Endothelial cell of umbilical vein (primary cell): ENCODE data around the gene TAT.

ENCODE experiments used
- EZH2 ChIP-seq: IDR thresholded peaks from 2 replicates; pipeline ENCODE4 v1.6.1; 2012; ENCODE audit warnings: borderline replicate concordance, low read depth, mild to moderate bottlenecking, moderate library complexity, low read length, inconsistent platforms; ENCODE audit not compliant: severe bottlenecking
- JUN ChIP-seq: IDR thresholded peaks from 2 replicates; pipeline ENCODE4 v1.6.1; 2011; ENCODE audit warnings: borderline replicate concordance, low read depth; ENCODE audit not compliant: insufficient read length, insufficient read depth
- MYC ChIP-seq: IDR thresholded peaks from one replicate; pipeline ENCODE4 v1.6.1; 2011; ENCODE audit warnings: mild to moderate bottlenecking, low read depth, low read length
- POLR2A ChIP-seq: IDR thresholded peaks from 2 replicates; pipeline ENCODE4 v1.6.1; 2012; ENCODE audit warnings: low read depth, mild to moderate bottlenecking, control low read depth, low read length
- POLR2AphosphoS5 ChIP-seq: IDR thresholded peaks from 2 replicates; pipeline ENCODE4 v1.6.1; 2012; ENCODE audit warnings: low read depth, mild to moderate bottlenecking, control low read depth, low read length, moderate library complexity; ENCODE audit not compliant: insufficient read depth
- TF ChIP-seq, protein P1 (sequence below), 2 donors: IDR thresholded peaks; 1 replicate in 1 of 2; 2 replicates in 1 of 2; pipeline ENCODE4 v1.5.1; 2011; ENCODE audit warnings: low read length in 2 of 2, mild to moderate bottlenecking in 2 of 2, moderate library complexity in 2 of 2, control low read depth in 1 of 2, inconsistent platforms in 1 of 2, low read depth in 1 of 2; ENCODE audit not compliant: insufficient read depth in 1 of 2; ENCODE audit errors: extremely low read depth in 1 of 2

DNA sequence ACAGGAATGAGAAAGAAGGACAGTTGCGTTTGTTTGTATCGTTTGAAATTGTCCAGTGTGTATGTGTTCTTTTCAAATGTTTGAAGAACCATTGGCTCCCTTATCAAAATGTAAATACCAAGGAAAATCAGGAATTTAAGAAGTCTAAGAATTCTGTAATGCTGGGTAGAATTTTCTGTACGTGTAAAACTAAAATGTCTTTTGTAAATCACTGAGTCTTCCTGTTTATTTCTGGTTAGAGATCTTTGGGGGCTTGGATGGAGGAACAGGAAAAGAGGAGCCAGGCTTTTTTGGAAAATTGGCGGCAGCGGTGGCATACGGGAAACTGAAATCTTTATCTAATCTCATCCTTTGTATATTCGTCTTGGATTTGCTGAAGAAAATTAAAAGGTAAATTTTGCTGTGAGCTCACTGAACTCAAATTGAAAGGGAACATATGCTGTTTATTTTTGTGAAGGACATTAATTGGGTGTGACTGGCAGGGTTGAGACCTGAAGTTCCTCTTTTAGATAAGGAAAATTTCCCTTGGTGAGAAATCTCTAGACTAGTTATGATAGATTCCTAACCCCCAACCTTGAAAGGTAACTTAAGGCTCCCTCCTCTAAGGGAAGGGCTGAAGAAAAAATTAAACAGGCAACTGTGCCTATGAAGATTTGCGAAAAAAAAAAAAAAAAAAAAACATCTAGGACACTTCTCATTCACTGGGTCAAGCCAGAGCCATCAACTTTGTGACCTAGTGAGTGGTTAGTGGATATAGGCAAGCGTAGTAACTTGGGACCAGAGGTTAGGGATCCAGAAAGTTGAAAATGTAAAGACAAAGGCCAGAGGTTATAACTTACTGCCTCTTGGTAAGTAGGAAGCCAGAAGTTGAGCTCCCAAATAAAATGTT is 10.8 kb downstream of the TAT start:
- TF ChIP-seq, protein P1, sequence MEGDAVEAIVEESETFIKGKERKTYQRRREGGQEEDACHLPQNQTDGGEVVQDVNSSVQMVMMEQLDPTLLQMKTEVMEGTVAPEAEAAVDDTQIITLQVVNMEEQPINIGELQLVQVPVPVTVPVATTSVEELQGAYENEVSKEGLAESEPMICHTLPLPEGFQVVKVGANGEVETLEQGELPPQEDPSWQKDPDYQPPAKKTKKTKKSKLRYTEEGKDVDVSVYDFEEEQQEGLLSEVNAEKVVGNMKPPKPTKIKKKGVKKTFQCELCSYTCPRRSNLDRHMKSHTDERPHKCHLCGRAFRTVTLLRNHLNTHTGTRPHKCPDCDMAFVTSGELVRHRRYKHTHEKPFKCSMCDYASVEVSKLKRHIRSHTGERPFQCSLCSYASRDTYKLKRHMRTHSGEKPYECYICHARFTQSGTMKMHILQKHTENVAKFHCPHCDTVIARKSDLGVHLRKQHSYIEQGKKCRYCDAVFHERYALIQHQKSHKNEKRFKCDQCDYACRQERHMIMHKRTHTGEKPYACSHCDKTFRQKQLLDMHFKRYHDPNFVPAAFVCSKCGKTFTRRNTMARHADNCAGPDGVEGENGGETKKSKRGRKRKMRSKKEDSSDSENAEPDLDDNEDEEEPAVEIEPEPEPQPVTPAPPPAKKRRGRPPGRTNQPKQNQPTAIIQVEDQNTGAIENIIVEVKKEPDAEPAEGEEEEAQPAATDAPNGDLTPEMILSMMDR (IDR thresholded peaks at IDR 0.05; ENCODE audit: extremely low read depth in 1 of 2, insufficient read depth in 1 of 2, low read depth in 1 of 2, low read length in 2 of 2) = no peak
- TF ChIP-seq EZH2 (no peak), MYC (no peak), JUN (no peak), POLR2A (no peak), POLR2AphosphoS5 (no peak)
